Karpas-422 (cell line): ENCODE measurements around the gene IRF9. TPM values are rescaled to one million over a fixed set of nuclear protein-coding genes. Genes with fewer than 3 reads are reported as not detected.
A peak's percentile ranks its signal among the peaks of the same experiment; 100 is the strongest.

Experiments used
- DNase-seq: peaks from one replicate; pipeline ENCODE4 v3.0.0-alpha.2; 2015
- H2AFZ ChIP-seq: fragments of 200-600 bp; sonication (generic); 2 replicates; pipeline ENCODE4 v1.6.1; 2014; ENCODE audit warnings: antibody characterized with exemption, low read length, mixed read lengths
- H3K27ac ChIP-seq: fragments of 200-600 bp; sonication (generic); 2 replicates; pipeline ENCODE4 v1.5.1; 2014; ENCODE audit warnings: mild to moderate bottlenecking, low read length, moderate library complexity
- H3K27me3 ChIP-seq: fragments of 200-600 bp; sonication (generic); 2 replicates; pipeline ENCODE4 v1.6.1; 2014; ENCODE audit warnings: low read length, mixed read lengths
- H3K36me3 ChIP-seq: fragments of 200-600 bp; sonication (generic); 2 replicates; pipeline ENCODE4 v1.6.1; 2014; ENCODE audit warnings: low read length, mixed read lengths; ENCODE audit not compliant: insufficient read depth
- H3K4me1 ChIP-seq: fragments of 200-600 bp; sonication (generic); 2 replicates; pipeline ENCODE4 v1.6.1; 2014; ENCODE audit warnings: mild to moderate bottlenecking, low read length, mixed read lengths
- H3K4me2 ChIP-seq: fragments of 200-600 bp; sonication (generic); 2 replicates; pipeline ENCODE4 v1.6.1; 2014; ENCODE audit warnings: low read length, low read depth, mild to moderate bottlenecking; ENCODE audit not compliant: poor library complexity, severe bottlenecking
- H3K4me3 ChIP-seq: fragments of 200-600 bp; sonication (generic); 2 replicates; pipeline ENCODE4 v1.5.1; 2014; ENCODE audit warnings: mild to moderate bottlenecking, antibody characterized with exemption, low read length, mixed read lengths
- H3K79me2 ChIP-seq: fragments of 200-600 bp; sonication (generic); 2 replicates; pipeline ENCODE4 v1.6.1; 2014; ENCODE audit warnings: mild to moderate bottlenecking, low read length, mixed read lengths
- H3K9ac ChIP-seq: fragments of 200-600 bp; sonication (generic); 2 replicates; pipeline ENCODE4 v1.6.0; 2014; ENCODE audit warnings: low read length
- H3K9me2 ChIP-seq: fragments of 200-600 bp; sonication (generic), shearing (Covaris generic); replicated peaks from 2 replicates; pipeline ENCODE4 v1.6.0; 2014; ENCODE audit warnings: mild to moderate bottlenecking, low read length, moderate library complexity; ENCODE audit not compliant: insufficient read depth
- H3K9me3 ChIP-seq: fragments of 300-700, 200-600 bp; sonication (generic); 2 replicates; pipeline ENCODE4 v1.6.1; 2014; ENCODE audit warnings: low read length, mixed read lengths
- H4K20me1 ChIP-seq: fragments of 200-600 bp; sonication (generic); 2 replicates; pipeline ENCODE4 v1.6.1; 2014; ENCODE audit warnings: mild to moderate bottlenecking, antibody characterized with exemption, low read length, low read depth; ENCODE audit not compliant: insufficient read depth
- small RNA-seq: library from RNA; depleted of rRNA; stranded (forward); fragments of <200 nt; gene quantifications from one replicate; pipeline ENCODE3, GENCODE V24; 2014
- total RNA-seq: library from RNA; depleted of rRNA; stranded (reverse); fragments of >200 nt; shearing (Covaris generic); gene quantifications from 2 replicates; pipeline ENCODE4 v1.2.3, GENCODE V29; 2014; ENCODE audit warnings: low replicate concordance; rRNA removed

Gene IRF9
- total RNA-seq, 1 experiment from 2014 or later = 79.8 TPM

DNA sequence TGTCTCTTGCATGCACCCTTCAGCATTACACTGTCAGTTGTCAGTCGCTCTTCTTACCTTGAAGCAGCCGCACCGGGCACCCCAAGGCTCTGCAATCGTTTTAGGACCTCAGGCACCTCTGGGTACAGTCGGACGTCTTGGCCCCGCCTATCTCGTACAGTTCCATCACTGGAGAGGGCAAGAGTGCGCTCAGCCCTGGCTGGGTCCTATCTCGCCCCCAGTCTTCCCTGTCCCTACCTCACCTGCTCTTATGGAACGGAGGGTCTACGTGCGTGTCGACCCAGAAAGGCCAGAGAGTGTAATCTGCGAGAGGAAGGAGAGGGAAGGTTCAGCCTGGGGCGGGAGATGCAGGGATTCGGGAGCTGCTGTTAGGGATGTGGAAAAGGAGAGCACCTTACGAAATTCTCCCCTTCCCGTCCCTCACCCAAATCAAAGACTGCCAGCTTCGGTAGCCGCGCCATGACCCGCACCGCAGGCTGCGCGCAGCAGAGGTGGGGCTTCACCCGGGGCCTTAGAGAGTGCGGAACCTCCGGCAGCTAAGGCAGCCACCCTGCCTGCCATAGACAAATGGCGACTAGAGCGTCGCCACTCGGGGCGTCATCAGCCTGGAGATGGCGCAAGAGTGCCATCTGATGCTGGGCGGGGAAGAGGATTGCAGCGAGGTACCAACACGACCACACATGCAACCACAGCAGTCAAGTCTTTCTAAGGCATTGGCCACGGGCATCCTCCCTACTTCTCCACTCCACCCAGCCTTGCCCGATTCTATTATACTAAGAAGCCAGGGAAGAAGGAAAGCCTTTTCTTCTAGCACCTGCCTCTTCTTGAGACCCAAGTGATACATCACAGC lies 54.7 kb downstream of the IRF9 start, which contains the start of gene MDP1:
Gene MDP1, minus strand, starts transcription at position 572 of the 850 bp plus-strand sequence. Its CDS starts 111 bp downstream, at position 461.
- H3K9ac ChIP-seq = peak within 1 kb of the TSS; percentile 91
- H3K9me3 ChIP-seq = no peaks in the 10 kb centered on the region
- H3K36me3 ChIP-seq = peaks cover 12% of the 10 kb centered on the region
- DNase-seq = peak; percentile 97
- no peaks in the 10 kb centered on the region for H3K9me2 ChIP-seq
- H3K4me3 ChIP-seq = peak within 1 kb of the TSS; percentile 83
- peak within 1 kb of the TSS; percentile 81 for H3K4me2 ChIP-seq
- peak within 1 kb of the TSS; percentile 75 for H3K27ac ChIP-seq
- no peaks in the 10 kb centered on the region for H4K20me1 ChIP-seq
- no peaks in the 10 kb centered on the region for H3K27me3 ChIP-seq
- peaks cover 38% of the 10 kb centered on the region for H3K79me2 ChIP-seq
- H3K4me1 ChIP-seq = peaks cover 40% of the 10 kb centered on the region
- peak within 1 kb of the TSS; percentile 5; the same call in 1 of the 2 replicates for H2AFZ ChIP-seq

Small RNA genes lying within 50 kb of the gene (small RNA-seq; reads per million reads assigned to genes)
- gene AL136295.4 (not detected), gene CHMP4A (0.28 reads per million), gene IPO4 (0.95 reads per million, percentile 28 among the genes with 10 or more reads in this experiment), gene IRF9 (0.43 reads per million, percentile 6 among the genes with 10 or more reads in this experiment), gene MDP1 (not detected), gene RNA5SP383 (0.47 reads per million, percentile 8 among the genes with 10 or more reads in this experiment)

Other genes starting within 250 kb of the IRF9 start
- 63.8 and 175 TPM in 2 replicates for gene DHRS4, start 207.5 kb upstream of the IRF9 start, total RNA-seq
- gene DHRS4L2, start 172.3 kb upstream of the IRF9 start, total RNA-seq = 53.7 and 66.1 TPM in 2 replicates
- 58.4 and 110 TPM in 2 replicates for gene CARMIL3, start 109.3 kb upstream of the IRF9 start, total RNA-seq
- 0.04 and 1.3 TPM in 2 replicates for gene CPNE6, start 89.7 kb upstream of the IRF9 start, total RNA-seq
- gene PCK2, start 67.0 kb upstream of the IRF9 start, total RNA-seq = 106 and 151 TPM in 2 replicates
- 93.5 and 103 TPM in 2 replicates for gene DCAF11, start 46.5 kb upstream of the IRF9 start, total RNA-seq
- gene NRL, start 46.3 kb upstream of the IRF9 start, total RNA-seq = 1.5 and 2.5 TPM in 2 replicates
- 0.89 and 1.6 TPM in 2 replicates for gene FITM1, start 30.6 kb upstream of the IRF9 start, total RNA-seq
- gene PSME1, start 25.1 kb upstream of the IRF9 start, total RNA-seq = 435 and 452 TPM in 2 replicates
- 35.3 and 95.4 TPM in 2 replicates for gene EMC9, start 19.7 kb upstream of the IRF9 start, total RNA-seq
- 469 and 536 TPM in 2 replicates for gene PSME2, start 14.7 kb upstream of the IRF9 start, total RNA-seq
- gene RNF31, start 13.8 kb upstream of the IRF9 start, total RNA-seq = 82.0 and 153 TPM in 2 replicates
- gene REC8, start 10.8 kb downstream of the IRF9 start, total RNA-seq = 22.1 and 34.6 TPM in 2 replicates
- gene IPO4, start 27.6 kb downstream of the IRF9 start, total RNA-seq = 48.9 and 118 TPM in 2 replicates
- gene TM9SF1, start 34.2 kb downstream of the IRF9 start, total RNA-seq = 31.3 and 49.0 TPM in 2 replicates
- gene TSSK4, start 44.4 kb downstream of the IRF9 start, total RNA-seq = 4.2 TPM in 1 of 2 replicates, not detected in the other
- gene CHMP4A, start 52.2 kb downstream of the IRF9 start, total RNA-seq = 36.8 and 94.6 TPM in 2 replicates
- 30.7 and 35.4 TPM in 2 replicates for gene MDP1, start 54.8 kb downstream of the IRF9 start, total RNA-seq
- 293 and 323 TPM in 2 replicates for gene NEDD8, start 71.1 kb downstream of the IRF9 start, total RNA-seq
- gene GMPR2, start 71.7 kb downstream of the IRF9 start, total RNA-seq = 132 and 164 TPM in 2 replicates
- 81.1 and 104 TPM in 2 replicates for gene TINF2, start 81.4 kb downstream of the IRF9 start, total RNA-seq
- 1.3 and 5.2 TPM in 2 replicates for gene TGM1, start 101.9 kb downstream of the IRF9 start, total RNA-seq
- gene RABGGTA, start 110.3 kb downstream of the IRF9 start, total RNA-seq = 45.1 and 64.1 TPM in 2 replicates
- 27.1 and 35.9 TPM in 2 replicates for gene DHRS1, start 138.5 kb downstream of the IRF9 start, total RNA-seq
- 42.0 and 44.7 TPM in 2 replicates for gene NOP9, start 138.6 kb downstream of the IRF9 start, total RNA-seq
- gene CIDEB, start 146.7 kb downstream of the IRF9 start, total RNA-seq = 7.1 and 9.9 TPM in 2 replicates
- 12.9 and 41.5 TPM in 2 replicates for gene LTB4R2, start 148.9 kb downstream of the IRF9 start, total RNA-seq
- gene LTB4R, start 150.2 kb downstream of the IRF9 start, total RNA-seq = 26.6 and 29.6 TPM in 2 replicates
- 0.07 and 0.69 TPM in 2 replicates for gene ADCY4, start 173.8 kb downstream of the IRF9 start, total RNA-seq
- 1.6 and 2.3 TPM in 2 replicates for gene RIPK3, start 178.7 kb downstream of the IRF9 start, total RNA-seq
- gene NFATC4, start 206.9 kb downstream of the IRF9 start, total RNA-seq = 17.1 and 19.9 TPM in 2 replicates
- gene NYNRIN, start 237.7 kb downstream of the IRF9 start, total RNA-seq = not detected in 2 replicates